Activated B cell treated with CpG ODN at 0.5 μM for 24 hours (primary cell): Measurements from ENCODE around the gene KLRD1. TPM values are rescaled to one million over a fixed set of nuclear protein-coding genes. Genes with fewer than 3 reads are reported as not detected.

ENCODE experiments used
- total RNA-seq: library from RNA; stranded (reverse); gene quantifications from 2 replicates; pipeline ENCODE4 v1.2.3, GENCODE V29; 2022

KLRD1 gene
- total RNA-seq, 1 donor from 2014 or later = 0.27 TPM

Other genes starting within 250 kb of the KLRD1 start
- gene CLEC1A, start 208.9 kb upstream of the KLRD1 start, total RNA-seq = not detected in 2 replicates
- gene CLEC7A, start 177.7 kb upstream of the KLRD1 start, total RNA-seq = 0.09 and 0.10 TPM in 2 replicates
- 0.12 TPM in 1 of 2 replicates, not detected in the other for gene OLR1, start 135.7 kb upstream of the KLRD1 start, total RNA-seq
- not detected in 2 replicates for gene TMEM52B, start 128.8 kb upstream of the KLRD1 start, total RNA-seq
- 2.1 and 2.5 TPM in 2 replicates for gene GABARAPL1, start 95.0 kb upstream of the KLRD1 start, total RNA-seq
- 0.56 and 0.98 TPM in 2 replicates for gene KLRK1, start 82.2 kb downstream of the KLRD1 start, total RNA-seq
- not detected in 2 replicates for gene KLRC4, start 101.9 kb downstream of the KLRD1 start, total RNA-seq
- gene KLRC3, start 112.7 kb downstream of the KLRD1 start, total RNA-seq = not detected in 2 replicates
- gene KLRC2, start 128.1 kb downstream of the KLRD1 start, total RNA-seq = not detected in 2 replicates
- not detected in 2 replicates for gene KLRC1, start 145.5 kb downstream of the KLRD1 start, total RNA-seq
- gene EIF2S3B, start 198.0 kb downstream of the KLRD1 start, total RNA-seq = 0.64 and 0.83 TPM in 2 replicates